OCI-LY3 (cell line): Measurements from ENCODE around the gene NUP98.

Experiments
- EZH2phosphoT487 ChIP-seq: fragments of 200-600 bp; shearing (Covaris generic); IDR thresholded peaks from 2 replicates; pipeline ENCODE4 v1.6.1; 2018; ENCODE audit warnings: antibody characterized with exemption, mixed run types, low read depth
- TF ChIP-seq, protein P1 (sequence below): fragments of 200-600, 300-600 bp; sonication (generic); IDR thresholded peaks from 2 replicates; pipeline ENCODE4 v1.5.1; 2014; ENCODE audit warnings: antibody characterized with exemption, low read length, low read depth

DNA sequence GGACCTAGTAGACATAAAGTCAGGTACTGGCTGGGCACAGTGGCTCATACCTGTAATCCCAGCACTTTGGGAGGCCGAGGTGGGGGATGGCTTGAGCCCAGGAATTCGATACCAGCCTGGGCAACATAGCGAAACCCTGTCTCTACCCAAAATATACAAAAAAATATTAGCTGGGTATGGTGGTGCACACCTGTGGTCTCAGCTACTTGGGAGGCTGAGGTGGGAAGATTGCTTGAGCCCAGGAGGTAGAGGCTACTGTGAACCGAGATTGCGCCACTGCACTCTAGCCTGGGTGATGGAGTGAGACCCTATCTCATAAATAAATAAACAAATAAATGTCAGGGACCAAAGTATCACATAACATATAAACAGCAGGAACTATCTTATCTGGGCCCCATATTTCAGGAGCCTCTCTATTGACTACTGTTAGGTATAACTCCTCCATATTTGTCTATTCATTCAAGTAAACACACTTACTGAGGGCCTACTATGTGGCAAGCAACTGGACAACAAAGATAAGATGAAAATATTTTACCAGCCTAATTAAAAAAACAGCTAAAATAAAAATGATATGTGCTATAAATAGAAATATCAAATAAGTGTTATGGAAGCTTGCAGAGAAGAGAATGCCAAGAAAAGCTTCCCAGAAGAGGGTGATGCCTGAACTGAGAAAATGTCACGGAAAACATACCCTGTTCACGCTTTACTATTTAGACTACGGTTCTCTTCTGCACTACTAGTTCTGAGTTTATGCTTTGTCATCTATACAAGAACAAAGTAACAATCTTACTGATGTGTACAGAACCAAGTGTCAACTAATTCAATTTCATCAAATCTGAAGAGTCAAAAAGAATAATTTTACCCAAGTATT lies 2.0 kb downstream of the NUP98 start:
- TF ChIP-seq, protein P1, sequence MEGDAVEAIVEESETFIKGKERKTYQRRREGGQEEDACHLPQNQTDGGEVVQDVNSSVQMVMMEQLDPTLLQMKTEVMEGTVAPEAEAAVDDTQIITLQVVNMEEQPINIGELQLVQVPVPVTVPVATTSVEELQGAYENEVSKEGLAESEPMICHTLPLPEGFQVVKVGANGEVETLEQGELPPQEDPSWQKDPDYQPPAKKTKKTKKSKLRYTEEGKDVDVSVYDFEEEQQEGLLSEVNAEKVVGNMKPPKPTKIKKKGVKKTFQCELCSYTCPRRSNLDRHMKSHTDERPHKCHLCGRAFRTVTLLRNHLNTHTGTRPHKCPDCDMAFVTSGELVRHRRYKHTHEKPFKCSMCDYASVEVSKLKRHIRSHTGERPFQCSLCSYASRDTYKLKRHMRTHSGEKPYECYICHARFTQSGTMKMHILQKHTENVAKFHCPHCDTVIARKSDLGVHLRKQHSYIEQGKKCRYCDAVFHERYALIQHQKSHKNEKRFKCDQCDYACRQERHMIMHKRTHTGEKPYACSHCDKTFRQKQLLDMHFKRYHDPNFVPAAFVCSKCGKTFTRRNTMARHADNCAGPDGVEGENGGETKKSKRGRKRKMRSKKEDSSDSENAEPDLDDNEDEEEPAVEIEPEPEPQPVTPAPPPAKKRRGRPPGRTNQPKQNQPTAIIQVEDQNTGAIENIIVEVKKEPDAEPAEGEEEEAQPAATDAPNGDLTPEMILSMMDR = no peak
- no peak for TF ChIP-seq EZH2phosphoT487
